Measurements from ENCODE around the gene MT1HL1.

Gene MT1HL1

DNA sequence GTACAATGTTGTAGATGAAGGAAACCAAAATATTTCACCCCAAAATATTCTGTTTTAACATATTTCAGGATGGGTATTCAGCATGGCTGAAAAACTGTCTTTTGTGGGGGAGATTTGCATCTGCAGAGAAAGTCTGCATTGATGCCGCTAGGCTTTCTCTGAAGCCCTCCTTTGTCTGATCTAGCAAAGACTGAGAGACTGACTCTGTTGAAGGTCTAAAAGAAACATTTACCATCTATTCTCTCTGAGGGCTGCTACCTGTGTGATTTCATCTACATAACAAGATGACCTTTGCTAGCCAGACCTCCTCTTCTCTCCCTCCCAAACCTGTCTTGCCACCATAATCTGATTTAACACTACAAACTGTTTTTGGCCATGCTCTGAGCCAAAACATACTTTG is 12.4 kb upstream of the MT1HL1 start:
- H3K36me3 ChIP-seq (ENCODE audit: control insufficient read depth, insufficient read depth, low read length), result no peaks in the 10 kb centered on the region
- no peak for DNase-seq
- WGBS (ENCODE audit: extremely low coverage, insufficient coverage, low lambda C conversion rate), result no CpG with 5 or more reads among the region's 1 CpG

DNA sequence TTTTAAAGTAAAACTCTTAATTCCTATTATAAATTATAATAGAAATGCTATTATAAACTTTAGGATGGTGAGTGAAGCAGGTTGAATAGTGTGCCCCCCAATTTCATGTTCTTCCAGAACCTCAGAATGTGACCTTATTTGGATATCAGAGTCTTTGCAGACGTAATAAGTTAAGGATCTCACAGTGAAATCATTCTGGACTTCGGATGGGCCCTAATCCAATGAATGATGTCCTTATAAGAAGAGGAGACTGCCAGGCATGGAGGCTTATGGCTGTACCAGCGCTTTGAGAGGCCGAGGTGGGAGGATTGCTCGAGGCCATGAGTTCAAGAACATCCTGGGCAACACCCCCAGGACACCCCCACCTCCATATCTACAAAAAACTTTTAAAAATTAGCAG is 9.4 kb upstream of the MT1HL1 start:
- Histone ChIP-seq H3K18ac (ENCODE audit: low read length) (no peak overlapping the region), H3K4ac (ENCODE audit: low read depth, low read length) (no peak overlapping the region), H2AK5ac (ENCODE audit: low read length) (no peak overlapping the region), H3K4me1 (ENCODE audit: control insufficient read depth, low read depth, low read length) (no peaks in the 10 kb centered on the region), H3K27ac (ENCODE audit: low read depth, low read length) (no peak overlapping the region), H3K56ac (ENCODE audit: low read length) (no peak overlapping the region), H2BK15ac (replicated peaks; ENCODE audit: low read depth) (no peak overlapping the region), H3K9ac (ENCODE audit: low read length) (no peak overlapping the region), H2BK120ac (ENCODE audit: low read depth, low read length) (no peak overlapping the region), H3K27me3 (ENCODE audit: insufficient read depth, low read length, poor library complexity) (no peaks in the 10 kb centered on the region), H3K23ac (ENCODE audit: low read length) (no peak overlapping the region), H2BK5ac (ENCODE audit: low read length) (no peak overlapping the region), H3K4me2 (ENCODE audit: low read length) (no peak overlapping the region), H3K79me1 (ENCODE audit: low read length) (no peaks in the 10 kb centered on the region), H3K4me3 (ENCODE audit: low read length) (no peak overlapping the region), H3K79me2 (ENCODE audit: control insufficient read depth, insufficient read depth, low read length) (no peaks in the 10 kb centered on the region), H4K8ac (ENCODE audit: low read depth, low read length) (no peak overlapping the region), H3K36me3 (ENCODE audit: control insufficient read depth, insufficient read depth, low read length) (no peaks in the 10 kb centered on the region), H4K5ac (ENCODE audit: low read length) (no peak overlapping the region)
- no peak for DNase-seq
- WGBS (ENCODE audit: extremely low coverage, insufficient coverage, low lambda C conversion rate), result no CpG with 5 or more reads among the region's 5 CpGs

More for the DNA sequence above, 12.4 kb upstream of the MT1HL1 start:
- Histone ChIP-seq H3K4me2 (ENCODE audit: low read length) (no peak overlapping the region), H3K56ac (ENCODE audit: low read length) (no peak overlapping the region), H2BK15ac (replicated peaks; ENCODE audit: low read depth) (no peak overlapping the region), H2BK120ac (ENCODE audit: low read depth, low read length) (no peak overlapping the region), H3K27me3 (ENCODE audit: insufficient read depth, low read length, poor library complexity) (no peaks in the 10 kb centered on the region), H2AK5ac (ENCODE audit: low read length) (no peak overlapping the region), H3K4ac (ENCODE audit: low read depth, low read length) (no peak overlapping the region), H3K23ac (ENCODE audit: low read length) (no peak overlapping the region), H3K4me3 (ENCODE audit: low read length) (no peak overlapping the region), H3K9ac (ENCODE audit: low read length) (no peak overlapping the region), H4K8ac (ENCODE audit: low read depth, low read length) (no peak overlapping the region), H2BK5ac (ENCODE audit: low read length) (no peak overlapping the region), H3K18ac (ENCODE audit: low read length) (no peak overlapping the region), H4K5ac (ENCODE audit: low read length) (no peak overlapping the region), H3K4me1 (ENCODE audit: control insufficient read depth, low read depth, low read length) (no peaks in the 10 kb centered on the region), H3K79me1 (ENCODE audit: low read length) (no peaks in the 10 kb centered on the region), H3K27ac (ENCODE audit: low read depth, low read length) (no peak overlapping the region), H3K79me2 (ENCODE audit: control insufficient read depth, insufficient read depth, low read length) (no peaks in the 10 kb centered on the region)

DNA sequence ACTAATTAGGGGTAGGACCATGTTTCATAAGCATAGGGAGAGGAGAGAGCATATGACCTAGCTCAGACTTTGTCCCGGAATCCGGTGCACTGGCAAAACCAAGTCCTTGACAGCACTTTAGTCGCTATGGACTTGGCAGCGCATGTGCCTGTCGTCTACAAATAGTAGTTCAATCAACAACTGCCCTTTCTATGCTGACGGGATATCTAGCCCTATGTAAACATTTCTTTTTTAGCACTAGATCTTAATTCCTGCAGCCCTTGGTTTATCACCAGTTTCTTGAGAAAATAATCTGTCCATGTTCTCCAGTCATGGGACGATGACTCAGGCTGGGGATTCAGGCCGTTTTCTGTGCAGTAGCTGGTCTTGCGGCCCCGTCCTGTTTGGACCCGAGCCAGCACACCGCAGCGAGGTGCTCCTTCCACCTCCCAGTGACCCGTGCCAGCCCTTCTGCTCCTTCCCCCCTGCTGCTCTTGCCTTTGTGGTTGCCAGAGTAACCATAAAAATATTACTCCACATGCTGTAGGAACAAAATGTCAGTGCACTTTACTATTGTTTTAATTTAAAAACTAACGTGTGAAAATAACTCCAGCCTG is 8.6 kb upstream of the MT1HL1 start:
- Histone ChIP-seq H3K27me3 (ENCODE audit: insufficient read depth, low read length, poor library complexity) (no peaks in the 10 kb centered on the region), H3K18ac (ENCODE audit: low read length) (no peak overlapping the region), H3K56ac (ENCODE audit: low read length) (no peak overlapping the region), H4K5ac (ENCODE audit: low read length) (no peak overlapping the region), H3K4me1 (ENCODE audit: control insufficient read depth, low read depth, low read length) (no peaks in the 10 kb centered on the region), H3K9ac (ENCODE audit: low read length) (no peak overlapping the region), H2AK5ac (ENCODE audit: low read length) (no peak overlapping the region), H3K79me2 (ENCODE audit: control insufficient read depth, insufficient read depth, low read length) (no peaks in the 10 kb centered on the region), H2BK5ac (ENCODE audit: low read length) (no peak overlapping the region), H3K23ac (ENCODE audit: low read length) (no peak overlapping the region), H4K8ac (ENCODE audit: low read depth, low read length) (no peak overlapping the region), H3K79me1 (ENCODE audit: low read length) (no peaks in the 10 kb centered on the region), H3K4ac (ENCODE audit: low read depth, low read length) (peak overlapping the region; percentile 9), H3K4me2 (ENCODE audit: low read length) (no peak overlapping the region), H3K36me3 (ENCODE audit: control insufficient read depth, insufficient read depth, low read length) (no peaks in the 10 kb centered on the region), H2BK120ac (ENCODE audit: low read depth, low read length) (no peak overlapping the region), H2BK15ac (replicated peaks; ENCODE audit: low read depth) (no peak overlapping the region), H3K4me3 (ENCODE audit: low read length) (no peak overlapping the region), H3K27ac (ENCODE audit: low read depth, low read length) (no peak overlapping the region)
- no CpG with 5 or more reads among the region's 15 CpGs for WGBS (ENCODE audit: extremely low coverage, insufficient coverage, low lambda C conversion rate)
- no peak for DNase-seq

DNA sequence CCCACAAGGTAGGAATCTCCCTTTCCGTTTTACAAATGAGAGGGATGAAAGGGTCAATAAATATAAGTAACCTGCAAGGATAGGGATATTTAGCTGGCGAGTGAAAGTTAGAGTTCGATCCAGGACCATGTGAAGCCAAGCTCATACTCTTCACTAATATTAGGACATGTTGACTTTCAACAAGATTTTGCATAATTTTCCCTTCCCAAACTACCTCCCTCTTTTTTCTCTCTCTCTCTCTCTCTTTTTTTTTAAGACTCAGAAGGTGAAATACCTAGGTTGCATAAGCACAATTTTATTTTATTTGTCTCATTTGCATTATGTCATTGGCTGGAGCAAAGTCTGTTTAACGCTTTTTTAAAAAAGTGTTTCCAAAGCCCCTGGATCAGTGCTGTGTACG is 8.1 kb upstream of the MT1HL1 start:
- H3K27ac ChIP-seq (ENCODE audit: low read depth, low read length), result no peak overlapping the region

DNA sequence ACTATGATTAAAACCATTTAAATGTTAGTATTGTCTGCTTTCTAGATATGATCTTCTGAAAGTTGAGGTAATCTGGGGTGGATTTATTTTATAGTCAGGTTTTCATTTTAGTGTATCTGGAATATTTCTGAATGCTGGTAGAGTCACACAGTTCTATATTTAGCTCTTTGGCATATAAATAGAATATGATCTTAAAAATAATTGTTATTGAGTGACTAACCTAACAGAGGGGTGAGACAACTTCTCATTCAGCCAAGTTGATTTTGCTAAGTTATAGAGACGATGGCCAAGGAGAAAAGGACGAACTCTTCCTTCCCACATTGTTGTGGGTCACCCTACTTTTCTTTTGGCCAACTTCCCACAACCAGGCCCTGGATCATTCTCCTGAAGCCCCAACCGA is 7.2 kb upstream of the MT1HL1 start:
- H3K9ac ChIP-seq (ENCODE audit: low read length), result no peak overlapping the region
- no peak overlapping the region for H3K18ac ChIP-seq (ENCODE audit: low read length)
- no peak overlapping the region for H3K56ac ChIP-seq (ENCODE audit: low read length)
- H3K36me3 ChIP-seq (ENCODE audit: control insufficient read depth, insufficient read depth, low read length), result no peaks in the 10 kb centered on the region
- H3K27me3 ChIP-seq (ENCODE audit: insufficient read depth, low read length, poor library complexity), result no peaks in the 10 kb centered on the region
- no peak overlapping the region for H2BK5ac ChIP-seq (ENCODE audit: low read length)
- H3K4me3 ChIP-seq (ENCODE audit: low read length), result no peak overlapping the region
- no peak overlapping the region for H2BK15ac ChIP-seq (replicated peaks; ENCODE audit: low read depth)
- no peak overlapping the region for H4K8ac ChIP-seq (ENCODE audit: low read depth, low read length)
- H3K4me2 ChIP-seq (ENCODE audit: low read length), result no peak overlapping the region
- H3K23ac ChIP-seq (ENCODE audit: low read length), result no peak overlapping the region
- no peak for DNase-seq
- H4K5ac ChIP-seq (ENCODE audit: low read length), result no peak overlapping the region
- H3K27ac ChIP-seq (ENCODE audit: low read depth, low read length), result no peak overlapping the region
- WGBS (ENCODE audit: extremely low coverage, insufficient coverage, low lambda C conversion rate), result no CpG with 5 or more reads among the region's 3 CpGs
- no peaks in the 10 kb centered on the region for H3K4me1 ChIP-seq (ENCODE audit: control insufficient read depth, low read depth, low read length)
- H2AK5ac ChIP-seq (ENCODE audit: low read length), result no peak overlapping the region
- H3K79me2 ChIP-seq (ENCODE audit: control insufficient read depth, insufficient read depth, low read length), result no peaks in the 10 kb centered on the region
- H3K79me1 ChIP-seq (ENCODE audit: low read length), result no peaks in the 10 kb centered on the region
- H3K4ac ChIP-seq (ENCODE audit: low read depth, low read length), result no peak overlapping the region
- no peak overlapping the region for H2BK120ac ChIP-seq (ENCODE audit: low read depth, low read length)

More for the DNA sequence above, 8.1 kb upstream of the MT1HL1 start:
- Histone ChIP-seq H3K18ac (ENCODE audit: low read length) (no peak overlapping the region), H3K23ac (ENCODE audit: low read length) (no peak overlapping the region), H2BK15ac (replicated peaks; ENCODE audit: low read depth) (no peak overlapping the region), H3K27me3 (ENCODE audit: insufficient read depth, low read length, poor library complexity) (no peaks in the 10 kb centered on the region), H3K4me2 (ENCODE audit: low read length) (no peak overlapping the region), H3K4me3 (ENCODE audit: low read length) (no peak overlapping the region), H3K9ac (ENCODE audit: low read length) (no peak overlapping the region), H3K56ac (ENCODE audit: low read length) (no peak overlapping the region), H3K79me2 (ENCODE audit: control insufficient read depth, insufficient read depth, low read length) (no peaks in the 10 kb centered on the region), H2BK5ac (ENCODE audit: low read length) (no peak overlapping the region), H3K4me1 (ENCODE audit: control insufficient read depth, low read depth, low read length) (no peaks in the 10 kb centered on the region), H3K36me3 (ENCODE audit: control insufficient read depth, insufficient read depth, low read length) (no peaks in the 10 kb centered on the region), H2AK5ac (ENCODE audit: low read length) (no peak overlapping the region), H3K79me1 (ENCODE audit: low read length) (no peaks in the 10 kb centered on the region), H4K5ac (ENCODE audit: low read length) (no peak overlapping the region), H4K8ac (ENCODE audit: low read depth, low read length) (no peak overlapping the region), H2BK120ac (ENCODE audit: low read depth, low read length) (no peak overlapping the region), H3K4ac (ENCODE audit: low read depth, low read length) (no peak overlapping the region)
- WGBS (ENCODE audit: extremely low coverage, insufficient coverage, low lambda C conversion rate), result no CpG with 5 or more reads among the region's 5 CpGs
- no peak for DNase-seq

DNA sequence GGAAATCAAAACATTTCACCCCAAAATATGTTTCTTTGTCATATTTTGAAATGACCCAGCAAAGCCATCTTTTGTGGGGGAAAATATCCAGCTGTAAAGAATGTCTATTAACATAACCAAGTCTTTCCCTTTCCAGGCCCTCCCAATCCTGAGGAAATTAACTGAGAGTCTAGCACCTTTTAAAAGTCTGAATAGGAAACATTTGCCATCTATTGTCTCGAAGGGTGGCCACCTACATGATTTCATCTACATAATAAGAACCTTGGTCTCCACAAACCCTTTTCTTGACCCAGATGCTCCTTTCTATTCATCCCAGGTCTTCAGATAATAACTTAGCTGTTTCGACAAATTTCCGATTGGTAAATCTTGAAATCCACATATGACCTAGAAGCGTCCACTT is 5.4 kb upstream of the MT1HL1 start:
- no peaks in the 10 kb centered on the region for H3K79me2 ChIP-seq (ENCODE audit: control insufficient read depth, insufficient read depth, low read length)
- H3K27me3 ChIP-seq (ENCODE audit: insufficient read depth, low read length, poor library complexity), result no peaks in the 10 kb centered on the region
- no peak overlapping the region for H3K18ac ChIP-seq (ENCODE audit: low read length)
- H2BK120ac ChIP-seq (ENCODE audit: low read depth, low read length), result no peak overlapping the region
- H3K79me1 ChIP-seq (ENCODE audit: low read length), result no peaks in the 10 kb centered on the region
- H3K4me1 ChIP-seq (ENCODE audit: control insufficient read depth, low read depth, low read length), result no peaks in the 10 kb centered on the region
- H2BK5ac ChIP-seq (ENCODE audit: low read length), result peak overlapping the region; percentile 36
- H3K23ac ChIP-seq (ENCODE audit: low read length), result no peak overlapping the region
- H3K56ac ChIP-seq (ENCODE audit: low read length), result no peak overlapping the region
- DNase-seq, result peak; percentile 31
- no peak overlapping the region for H4K8ac ChIP-seq (ENCODE audit: low read depth, low read length)
- no CpG with 5 or more reads among the region's 4 CpGs for WGBS (ENCODE audit: extremely low coverage, insufficient coverage, low lambda C conversion rate)
- H4K5ac ChIP-seq (ENCODE audit: low read length), result no peak overlapping the region
- H3K4me2 ChIP-seq (ENCODE audit: low read length), result no peak overlapping the region
- H3K9ac ChIP-seq (ENCODE audit: low read length), result no peak overlapping the region
- H3K4me3 ChIP-seq (ENCODE audit: low read length), result no peak overlapping the region
- H2AK5ac ChIP-seq (ENCODE audit: low read length), result no peak overlapping the region
- peak overlapping the region; percentile 37 for H3K27ac ChIP-seq (ENCODE audit: low read depth, low read length)
- H3K4ac ChIP-seq (ENCODE audit: low read depth, low read length), result no peak overlapping the region
- H3K36me3 ChIP-seq (ENCODE audit: control insufficient read depth, insufficient read depth, low read length), result no peaks in the 10 kb centered on the region
- no peak overlapping the region for H2BK15ac ChIP-seq (replicated peaks; ENCODE audit: low read depth)
